ENCODE results near the gene ZBTB40.

Gene ZBTB40

DNA sequence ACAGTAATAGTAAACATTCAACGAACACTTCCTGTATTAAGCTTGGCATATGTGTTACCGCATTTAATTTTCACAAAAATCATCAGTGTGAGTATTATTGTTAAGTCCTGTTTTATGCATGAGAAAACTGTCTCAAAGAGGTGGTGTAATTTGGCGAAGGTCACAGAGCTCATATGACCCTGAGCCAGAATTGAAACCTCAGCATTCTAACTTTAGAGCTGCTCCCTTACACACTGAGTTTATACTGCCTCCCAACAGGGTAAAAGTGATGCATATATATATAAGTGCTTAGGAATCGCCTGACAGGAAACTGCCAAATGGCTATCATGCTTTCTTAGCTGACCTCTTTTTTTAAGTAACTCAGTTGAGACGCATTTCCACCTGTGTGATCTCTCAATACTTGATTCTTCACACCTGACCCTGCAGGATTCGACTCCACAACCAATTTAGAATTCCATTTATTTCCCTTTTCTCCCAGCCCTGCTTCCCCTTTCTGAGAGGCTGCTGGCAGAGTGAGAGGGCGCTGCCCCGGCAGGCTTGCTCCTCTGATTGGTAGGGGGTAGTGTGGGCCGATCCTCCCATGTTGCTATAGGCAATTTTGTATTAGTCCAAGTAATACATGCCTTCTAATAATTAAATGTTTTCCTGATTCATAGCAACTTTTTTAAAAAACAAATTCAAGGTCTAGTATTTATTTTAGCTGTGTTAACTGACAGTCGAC is 40.5 kb downstream of the ZBTB40 start:
- DNase-seq: no peak
- in situ Hi-C loops (cut with HindIII; ENCODE audit: low pct_ligation_motif_present, low pct_unique_long_range_greater_than_20kb, low sequenced_read_pairs): no loop called here

- DNase-seq: no peak
Measured at GRCh38 chr1:22494144-22494543, 42.5 kb downstream of the ZBTB40 start.

DNA sequence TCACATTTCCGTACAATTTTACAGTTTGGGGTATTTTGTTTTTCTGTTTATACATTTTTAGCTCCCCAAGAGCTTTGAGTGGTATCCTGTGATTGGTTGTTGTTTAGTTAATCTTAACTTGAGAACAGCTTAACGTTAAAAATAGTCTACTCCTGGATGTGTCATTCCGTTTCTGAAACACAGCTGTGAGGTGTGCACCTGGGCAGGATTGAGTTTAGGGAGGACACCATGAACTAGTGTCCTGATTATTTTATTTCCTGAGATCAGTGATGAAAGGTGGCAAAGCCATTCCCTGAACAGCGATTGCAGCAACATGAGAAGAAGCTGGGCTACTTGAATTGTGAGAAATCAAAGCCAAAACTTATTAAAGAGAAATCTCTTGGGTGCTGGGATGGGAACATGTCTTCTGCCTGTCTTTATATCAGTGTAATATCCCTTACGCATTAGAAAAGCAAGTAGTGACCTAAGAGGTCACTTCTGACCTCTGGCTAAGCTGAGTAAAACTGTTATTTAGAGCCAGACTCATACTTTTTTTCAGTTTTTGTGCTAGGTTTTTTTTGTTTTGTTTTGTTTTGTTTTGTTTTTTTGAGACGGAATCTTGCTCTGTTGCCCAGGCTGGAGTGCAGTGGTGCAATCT is 43.4 kb downstream of the ZBTB40 start:
- no peak for DNase-seq
- in situ Hi-C loops (cut with HindIII; ENCODE audit: low pct_ligation_motif_present, low pct_unique_long_range_greater_than_20kb, low sequenced_read_pairs): no loop called here

More at GRCh38 chr1:22494144-22494543, 42.5 kb downstream of the ZBTB40 start:
- in situ Hi-C loops (cut with HindIII; ENCODE audit: low pct_ligation_motif_present, low pct_unique_long_range_greater_than_20kb, low sequenced_read_pairs): no loop called here

- DNase-seq: no peak
- in situ Hi-C loops (cut with HindIII; ENCODE audit: low pct_ligation_motif_present, low pct_unique_long_range_greater_than_20kb, low sequenced_read_pairs): no loop called here
Measured at GRCh38 chr1:22496536-22497160, 45.0 kb downstream of the ZBTB40 start.

GRCh38 chr1:22498463-22498862 is 46.8 kb downstream of the ZBTB40 start:
- DNase-seq: no peak
- in situ Hi-C loops (cut with HindIII; ENCODE audit: low pct_ligation_motif_present, low pct_unique_long_range_greater_than_20kb, low sequenced_read_pairs): no loop called here

- DNase-seq: no peak
- in situ Hi-C loops (cut with HindIII; ENCODE audit: low pct_ligation_motif_present, low pct_unique_long_range_greater_than_20kb, low sequenced_read_pairs): no loop called here
Measured at GRCh38 chr1:22500058-22500457, 48.4 kb downstream of the ZBTB40 start.

- in situ Hi-C loops (cut with HindIII; ENCODE audit: low pct_ligation_motif_present, low pct_unique_long_range_greater_than_20kb, low sequenced_read_pairs): no loop called here
- DNase-seq: no peak
Measured at GRCh38 chr1:22500471-22500870, 48.8 kb downstream of the ZBTB40 start.

DNA sequence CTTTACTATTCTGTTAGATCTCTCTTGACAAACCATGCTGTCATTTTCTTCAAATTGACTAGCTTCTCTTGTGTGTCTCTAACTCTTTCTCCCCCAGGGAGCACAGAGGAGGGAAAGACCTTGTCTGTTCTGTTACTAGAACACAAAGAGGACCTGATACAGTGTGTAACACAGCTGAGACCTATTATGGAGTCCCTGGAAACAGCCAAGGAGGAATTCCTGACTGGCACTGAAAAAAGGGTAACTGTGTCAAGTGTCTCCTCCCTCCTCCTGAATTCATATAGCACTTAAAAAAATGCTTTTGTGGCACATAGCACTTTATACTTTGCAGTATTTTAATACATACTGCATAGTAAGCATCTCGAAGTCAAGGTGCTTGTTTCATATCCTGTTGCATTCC is 50.6 kb downstream of the ZBTB40 start:
- in situ Hi-C loops (cut with HindIII; ENCODE audit: low pct_ligation_motif_present, low pct_unique_long_range_greater_than_20kb, low sequenced_read_pairs): no loop called here
- DNase-seq: no peak

DNA sequence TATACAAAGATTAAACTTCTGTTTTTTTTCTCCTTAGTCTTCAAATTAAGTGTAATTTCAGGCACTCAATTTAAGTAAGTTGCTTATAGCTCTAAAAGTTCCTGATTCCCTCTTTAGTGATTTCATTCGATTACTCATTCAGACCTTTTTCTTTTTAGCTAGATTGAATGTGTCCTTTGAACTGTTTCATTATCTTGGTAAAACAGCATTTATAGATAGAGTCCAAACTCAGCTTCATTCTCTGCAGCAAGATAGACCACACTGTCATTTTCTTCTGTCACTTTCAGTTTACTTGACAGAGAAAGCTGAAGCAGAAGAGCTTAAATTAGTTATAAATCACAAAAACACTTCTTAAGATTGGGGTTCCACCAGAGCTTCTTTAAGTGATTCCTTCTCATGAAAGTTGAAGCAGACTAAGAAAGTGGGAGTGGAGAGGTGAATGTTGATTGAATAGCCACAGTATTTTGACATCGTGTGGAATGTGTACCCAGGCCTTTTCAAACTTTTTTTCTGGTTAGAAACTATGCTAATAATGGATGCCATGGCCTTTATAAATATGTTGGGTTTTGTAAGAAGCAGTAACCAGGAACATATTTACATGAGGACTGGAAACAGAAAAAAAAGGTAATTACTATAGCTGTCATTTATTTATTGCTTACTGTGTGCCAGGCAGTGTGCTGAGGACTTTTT is 52.2 kb downstream of the ZBTB40 start:
- no peak for DNase-seq
- in situ Hi-C loops (cut with HindIII; ENCODE audit: low pct_ligation_motif_present, low pct_unique_long_range_greater_than_20kb, low sequenced_read_pairs): no loop called here

DNA sequence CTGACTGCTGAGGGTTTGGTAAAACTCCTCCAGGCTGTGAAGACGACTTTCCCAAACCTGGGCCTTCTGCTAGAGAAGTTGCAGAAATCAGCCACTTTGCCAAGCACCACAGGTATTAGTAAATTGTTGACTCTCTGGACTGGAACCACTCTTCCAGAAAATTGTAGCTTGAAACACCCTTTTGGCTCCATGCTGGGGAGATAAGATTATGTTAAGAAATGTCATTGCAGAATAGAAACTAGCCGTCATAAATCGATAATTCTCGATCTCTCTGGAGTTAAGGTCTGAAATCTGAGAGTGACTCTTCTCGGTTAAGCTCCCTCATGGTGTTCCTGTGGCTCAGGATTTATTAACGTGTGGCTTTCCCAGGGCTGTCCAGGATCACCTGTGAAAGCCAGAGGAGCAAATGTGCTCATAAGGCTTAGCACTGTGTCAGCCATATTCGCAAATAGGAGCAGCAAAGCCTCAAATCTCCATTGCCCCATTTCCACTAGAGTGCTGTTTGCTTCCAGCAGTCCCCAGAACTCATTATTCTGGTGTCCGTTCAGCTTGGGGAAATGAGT is 54.6 kb downstream of the ZBTB40 start:
- in situ Hi-C loops (cut with HindIII; ENCODE audit: low pct_ligation_motif_present, low pct_unique_long_range_greater_than_20kb, low sequenced_read_pairs): no loop called here
- DNase-seq: no peak

- DNase-seq: no peak
- in situ Hi-C loops (cut with HindIII; ENCODE audit: low pct_ligation_motif_present, low pct_unique_long_range_greater_than_20kb, low sequenced_read_pairs): no loop called here
Measured at GRCh38 chr1:22507587-22507986, 55.9 kb downstream of the ZBTB40 start.

GRCh38 chr1:22508329-22508728 is 56.7 kb downstream of the ZBTB40 start:
- in situ Hi-C loops (cut with HindIII; ENCODE audit: low pct_ligation_motif_present, low pct_unique_long_range_greater_than_20kb, low sequenced_read_pairs): no loop called here
- no peak for DNase-seq

DNA sequence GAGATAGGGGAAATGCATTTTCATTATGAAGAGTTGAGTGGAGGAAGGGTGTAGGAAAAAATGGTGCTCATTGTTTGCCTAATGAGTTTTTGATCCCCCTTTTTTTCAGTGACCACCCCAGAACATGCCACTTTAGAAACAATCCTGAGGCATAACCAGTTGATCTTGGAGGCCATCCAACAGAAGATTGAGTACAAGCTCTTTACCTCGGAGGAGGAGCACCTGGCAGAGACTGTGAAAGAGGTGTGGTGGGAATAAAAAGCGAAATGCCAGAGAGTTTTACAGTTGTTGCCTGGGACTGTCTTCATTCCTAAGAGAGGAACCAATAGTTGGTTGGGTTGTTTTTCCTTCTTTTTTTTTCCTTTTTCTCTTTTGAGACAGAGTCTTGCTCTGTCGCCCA is 57.3 kb downstream of the ZBTB40 start:
- in situ Hi-C loops (cut with HindIII; ENCODE audit: low pct_ligation_motif_present, low pct_unique_long_range_greater_than_20kb, low sequenced_read_pairs): no loop called here
- no peak for DNase-seq

GRCh38 chr1:22509815-22510214 is 58.2 kb downstream of the ZBTB40 start:
- no peak for DNase-seq
- in situ Hi-C loops (cut with HindIII; ENCODE audit: low pct_ligation_motif_present, low pct_unique_long_range_greater_than_20kb, low sequenced_read_pairs): no loop called here

- in situ Hi-C loops (cut with HindIII; ENCODE audit: low pct_ligation_motif_present, low pct_unique_long_range_greater_than_20kb, low sequenced_read_pairs): no loop called here
- DNase-seq: no peak
Measured at GRCh38 chr1:22512873-22513272, 61.2 kb downstream of the ZBTB40 start.

DNA sequence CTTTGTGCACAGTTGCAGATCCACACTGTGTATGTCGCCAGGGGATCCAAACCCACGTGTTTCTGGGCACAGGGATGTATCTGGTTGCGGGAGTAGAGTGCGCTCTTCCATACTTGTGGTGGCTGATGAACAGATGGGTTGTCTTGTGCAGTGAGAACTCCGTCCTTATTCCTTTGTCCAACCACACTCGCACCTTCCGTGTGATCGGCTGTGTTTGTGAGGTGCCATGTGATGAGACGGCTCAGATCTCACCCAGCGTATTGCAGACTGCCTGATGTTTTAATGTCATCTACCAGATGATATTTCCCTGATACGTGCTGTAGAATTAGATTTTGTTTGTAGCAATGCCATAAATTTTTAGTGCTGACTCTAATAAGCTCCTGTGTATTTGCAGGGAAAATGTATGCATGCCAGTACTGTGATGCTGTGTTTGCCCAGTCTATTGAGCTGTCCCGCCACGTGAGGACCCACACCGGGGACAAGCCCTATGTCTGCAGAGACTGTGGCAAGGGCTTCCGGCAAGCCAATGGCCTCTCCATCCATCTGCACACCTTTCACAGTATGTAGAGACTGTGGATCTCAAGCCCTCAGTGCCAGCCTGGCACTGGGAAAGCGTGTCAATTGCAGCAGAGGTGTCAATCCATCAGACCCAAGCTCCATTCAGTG is 65.4 kb downstream of the ZBTB40 start:
- in situ Hi-C loops (cut with HindIII; ENCODE audit: low pct_ligation_motif_present, low pct_unique_long_range_greater_than_20kb, low sequenced_read_pairs): no loop called here
- DNase-seq: no peak

DNA sequence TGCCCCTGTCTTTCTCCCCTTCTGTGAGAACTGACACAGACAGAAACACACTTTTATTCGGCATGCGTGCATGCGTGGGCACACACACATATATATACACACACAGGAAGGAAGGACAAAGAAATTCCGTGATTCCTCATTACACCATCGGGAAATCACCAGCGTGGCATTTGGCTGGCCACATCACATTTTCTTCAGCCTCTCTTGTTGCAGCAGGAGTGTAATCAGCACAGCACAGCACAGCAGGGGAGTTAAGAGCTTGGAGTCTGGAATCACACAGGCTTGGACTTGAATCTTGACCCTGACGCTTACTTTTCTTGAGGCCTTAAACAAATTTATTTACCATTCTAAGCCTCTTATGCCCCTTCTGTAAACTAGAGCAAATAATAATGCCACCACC is 66.3 kb downstream of the ZBTB40 start:
- no peak for DNase-seq
- in situ Hi-C loops (cut with HindIII; ENCODE audit: low pct_ligation_motif_present, low pct_unique_long_range_greater_than_20kb, low sequenced_read_pairs): no loop called here

- in situ Hi-C loops (cut with HindIII; ENCODE audit: low pct_ligation_motif_present, low pct_unique_long_range_greater_than_20kb, low sequenced_read_pairs): no loop called here
- no peak for DNase-seq
Measured at GRCh38 chr1:22518379-22518778, 66.7 kb downstream of the ZBTB40 start.

DNA sequence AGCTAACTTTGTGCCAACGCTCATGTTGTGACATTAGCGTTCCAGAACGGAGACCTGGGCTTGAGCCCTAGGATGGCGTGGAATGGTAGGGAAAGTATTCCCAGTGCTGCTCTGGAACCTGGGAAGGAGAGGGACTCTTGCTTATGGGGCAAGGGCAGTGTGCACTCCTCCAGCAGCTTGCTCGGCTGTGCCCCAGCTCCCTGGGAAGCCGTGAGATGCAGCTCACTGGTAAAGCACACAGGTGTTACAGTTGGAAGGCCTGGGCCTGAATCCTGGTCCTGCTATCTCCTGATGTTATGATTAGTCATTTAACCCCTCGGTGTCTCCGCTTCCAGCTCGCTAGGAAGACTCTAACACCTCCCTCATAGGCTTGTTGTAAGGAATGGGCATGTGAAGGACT is 69.2 kb downstream of the ZBTB40 start:
- DNase-seq: no peak
- in situ Hi-C loops (cut with HindIII; ENCODE audit: low pct_ligation_motif_present, low pct_unique_long_range_greater_than_20kb, low sequenced_read_pairs): no loop called here

Data from ACHN (cell line).